Mammary epithelial cell (primary cell): Measurements from ENCODE around the gene RPL26.

Experiments
- CTCF ChIP-seq, 2 donors: IDR thresholded peaks in 1 of 2; conservative IDR thresholded peaks in 1 of 2; 2 replicates each; pipeline ENCODE4 v1.5.1; 2011 to 2012; ENCODE audit warnings: inconsistent platforms in 2 of 2, low read length in 2 of 2, mild to moderate bottlenecking in 2 of 2, control low read depth in 1 of 2, low read depth in 1 of 2; ENCODE audit not compliant: insufficient read depth in 1 of 2; ENCODE audit errors: extremely low read depth in 1 of 2
- EZH2 ChIP-seq: IDR thresholded peaks from 2 replicates; pipeline ENCODE4 v1.6.1; 2012; ENCODE audit warnings: low read length, inconsistent platforms, borderline replicate concordance

GRCh38 chr17:8350339-8350738 lies 32.7 kb downstream of the RPL26 start:
- TF ChIP-seq CTCF (conservative IDR thresholded peaks at IDR 0.05 in 1 of 2, IDR thresholded peaks at IDR 0.05 in 1 of 2; ENCODE audit: extremely low read depth in 1 of 2, insufficient read depth in 1 of 2, low read depth in 1 of 2, low read length in 2 of 2) (no peak), EZH2 (no peak)
